T-helper 9 cell (primary cell): ENCODE measurements around the gene ZNF253.
"Not testable (repeated sequence)": the region's sequence is repeated elsewhere in the genome, so short reads cannot be mapped to it uniquely, and the experiment has no call there.

Source experiments
- DNase-seq: peaks from one replicate; pipeline ENCODE4 v3.0.0-alpha.2; 2020
- total RNA-seq, 2 donors: gene quantifications; one replicate each; lab custom pipeline; 2026; lab: John Stamatoyannopoulos, UW

ZNF253 gene
- total RNA-seq: 10.9 to 33.4 reads per million in 2 donors

DNA sequence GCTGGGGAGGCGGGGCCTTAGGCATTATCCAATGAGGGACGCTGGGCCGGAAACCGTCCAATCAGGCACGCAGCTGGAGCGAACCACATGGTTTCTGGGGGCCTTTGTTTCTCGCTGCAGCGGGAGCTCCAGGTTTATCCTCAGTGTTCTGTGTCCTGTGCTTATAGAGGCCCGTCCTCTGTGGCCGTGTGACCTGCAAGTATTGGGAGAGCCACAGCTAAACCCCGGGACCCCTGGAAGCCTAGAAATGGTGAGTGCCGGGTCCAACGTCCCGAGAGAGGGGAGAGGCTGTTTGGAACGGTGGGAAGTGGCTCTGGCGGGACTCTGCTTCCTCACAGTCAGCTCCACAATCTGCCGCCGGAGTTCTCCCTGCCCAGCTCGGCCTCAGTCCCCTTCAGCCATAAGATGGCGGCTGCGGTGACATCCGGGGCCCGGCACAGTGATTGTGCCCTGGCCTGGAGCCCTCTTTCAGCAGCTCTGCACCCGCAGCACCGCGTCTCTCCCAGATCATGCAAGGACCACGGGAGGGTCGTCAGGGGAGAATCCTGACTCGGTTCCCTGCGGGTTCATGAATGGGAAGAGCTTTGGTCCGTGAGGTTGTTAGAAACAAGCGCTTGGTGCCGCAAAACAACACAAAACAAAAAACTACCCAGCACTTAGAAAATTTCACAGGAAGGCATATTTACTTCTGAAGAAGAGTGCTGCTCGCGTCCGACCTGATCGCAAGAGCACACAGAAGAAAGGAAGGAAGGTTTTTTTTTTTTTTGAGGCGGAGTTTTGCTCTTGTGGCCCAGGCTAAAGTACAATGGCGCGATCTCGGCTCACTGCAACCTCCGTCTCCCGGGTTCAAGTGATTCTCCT, at the start of gene ZNF253:
Gene ZNF253, plus strand, starts transcription at position 133 of the 861 bp plus-strand sequence. Its CDS starts 115 bp downstream, at position 248.
- peak; percentile 91 for DNase-seq

DNA sequence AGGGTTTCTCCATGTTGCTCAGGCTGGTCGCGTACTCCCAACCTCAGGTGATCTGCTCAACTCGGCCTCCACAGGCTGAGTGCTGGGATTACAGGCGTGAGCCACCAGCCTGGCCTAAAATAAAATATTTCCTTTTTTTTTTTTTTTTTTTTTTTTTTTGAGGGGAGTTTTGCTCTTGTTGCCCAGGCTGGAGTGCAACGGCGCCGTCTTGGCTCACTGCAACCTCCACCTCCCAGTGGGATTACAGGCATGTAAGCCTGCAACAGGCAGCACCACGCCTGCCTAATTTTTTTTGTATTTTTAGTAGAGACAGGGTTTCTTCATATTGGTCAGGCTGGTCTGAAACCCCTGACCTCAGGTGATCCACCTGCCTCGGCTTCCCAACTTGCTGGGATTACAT, 49.0 kb upstream of the ZNF253 start:
- no peak for DNase-seq

DNA sequence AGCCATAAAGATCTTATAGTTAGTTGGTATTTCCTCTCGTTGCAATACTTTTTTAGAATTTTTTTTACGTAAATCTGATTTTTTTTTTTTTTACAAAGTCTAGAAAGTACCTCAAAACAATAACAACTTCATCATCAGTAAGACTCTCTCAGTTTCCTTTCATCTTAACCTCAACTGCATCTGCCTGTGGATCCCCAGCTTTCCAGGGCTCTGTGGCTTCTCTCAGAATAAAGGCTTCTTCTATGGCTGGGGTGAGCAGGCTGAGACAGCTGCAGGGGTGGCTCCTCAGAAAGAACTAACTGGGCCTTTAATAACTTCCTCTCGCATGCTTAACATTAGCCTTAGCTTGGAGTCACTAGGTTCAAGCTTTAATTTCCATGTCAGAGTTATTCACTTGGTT, 48.3 kb upstream of the ZNF253 start:
- DNase-seq: peak; percentile 37

DNA sequence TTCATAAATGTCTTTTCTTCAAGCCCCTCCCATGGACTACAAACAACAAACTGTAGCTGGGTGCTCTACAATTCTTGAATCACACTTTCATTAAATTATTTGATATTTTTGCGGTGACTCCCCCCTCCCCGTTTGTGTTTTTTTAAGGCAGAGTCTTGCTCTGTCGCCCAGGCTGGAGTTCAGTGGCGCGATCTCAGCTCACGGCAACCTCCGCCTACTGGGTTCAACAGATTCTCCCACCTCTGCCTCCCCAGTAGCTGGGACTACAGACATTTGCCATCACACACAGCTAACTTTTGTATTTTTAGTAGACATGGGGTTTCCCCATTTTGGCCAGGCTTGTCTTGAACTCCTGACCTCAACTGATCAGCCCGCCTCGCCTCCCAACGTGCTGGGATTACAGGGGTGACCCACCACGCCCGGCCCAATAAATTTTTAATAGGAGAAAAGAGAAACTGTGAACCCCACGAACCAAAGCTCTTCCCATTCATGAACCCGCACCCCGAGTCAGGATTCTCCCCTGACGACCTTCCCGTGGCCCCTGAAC, 44.8 kb upstream of the ZNF253 start:
- DNase-seq: no peak

DNA sequence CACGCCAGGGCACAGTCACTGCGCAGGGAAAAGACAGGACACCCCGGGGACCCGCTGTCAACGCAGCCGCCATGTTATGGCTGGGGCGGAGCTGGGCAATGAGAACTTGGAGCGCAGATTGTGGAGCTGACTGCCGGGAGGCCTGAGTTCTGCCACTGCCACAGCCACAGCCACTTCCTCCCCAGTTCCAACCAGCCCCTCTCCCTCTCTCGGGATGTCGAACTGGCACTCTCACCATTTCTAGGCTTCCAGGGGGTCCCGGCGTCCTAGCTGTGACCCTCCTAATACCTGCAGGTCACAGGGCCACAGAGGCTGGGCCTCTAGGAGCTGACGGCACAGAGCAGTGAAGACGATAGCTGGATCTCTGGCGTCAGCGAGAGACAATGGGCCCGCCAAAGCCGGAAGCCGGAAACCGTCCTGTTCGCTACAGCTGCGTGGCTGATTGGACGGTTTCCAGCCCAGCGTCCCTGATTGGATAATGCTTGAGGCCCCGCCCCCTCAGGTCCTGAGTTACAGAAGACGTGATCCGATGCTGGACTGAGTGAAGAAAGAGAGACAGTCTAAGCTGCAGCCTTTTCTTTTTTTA, 44.2 kb upstream of the ZNF253 start, which contains the start of gene ZNF506:
Gene ZNF506, minus strand, starts transcription at position 385 of the 586 bp plus-strand sequence. Its CDS starts 147 bp downstream, at position 238.
- peak; percentile 96 for DNase-seq

DNA sequence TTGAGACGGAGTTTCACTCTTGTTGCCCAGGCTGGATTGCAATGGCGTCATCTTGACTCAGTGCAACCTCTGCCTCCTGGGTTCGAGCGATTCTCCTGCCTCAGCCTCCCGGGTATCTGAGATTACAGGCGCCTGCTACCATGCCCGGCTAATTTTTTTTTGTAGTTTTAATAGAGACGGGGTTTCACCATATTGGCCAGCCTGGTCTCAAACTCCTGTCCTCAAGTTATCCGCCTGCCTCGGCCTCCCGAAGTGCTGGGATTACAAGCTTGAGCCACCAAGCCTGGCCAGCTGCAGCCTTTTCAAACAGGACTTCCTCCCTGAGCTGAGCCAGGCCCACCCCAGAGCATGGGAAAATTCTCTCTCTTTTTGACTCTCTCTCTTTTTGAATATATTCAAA, 43.7 kb upstream of the ZNF253 start:
- not testable (repeated sequence) for DNase-seq

DNA sequence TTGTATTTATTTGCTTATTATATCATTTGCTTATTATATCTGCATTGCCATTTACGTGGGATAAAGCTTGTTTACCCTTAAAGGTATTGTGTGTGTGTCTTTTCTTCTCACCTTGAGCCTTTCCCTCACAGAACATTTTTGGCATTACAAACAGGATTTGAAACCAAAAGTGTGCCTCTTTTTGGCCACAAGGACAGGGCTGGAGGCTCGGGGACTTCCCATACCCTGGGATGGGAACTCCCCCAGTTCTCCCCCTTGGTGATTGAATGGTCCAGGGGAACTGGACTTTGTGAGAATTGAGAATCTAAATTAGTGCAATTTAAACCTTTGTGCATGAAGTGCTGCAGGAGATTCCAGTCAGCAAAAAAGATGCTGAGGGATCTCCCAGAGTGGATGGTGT, 41.8 kb upstream of the ZNF253 start:
- DNase-seq: no peak

DNA sequence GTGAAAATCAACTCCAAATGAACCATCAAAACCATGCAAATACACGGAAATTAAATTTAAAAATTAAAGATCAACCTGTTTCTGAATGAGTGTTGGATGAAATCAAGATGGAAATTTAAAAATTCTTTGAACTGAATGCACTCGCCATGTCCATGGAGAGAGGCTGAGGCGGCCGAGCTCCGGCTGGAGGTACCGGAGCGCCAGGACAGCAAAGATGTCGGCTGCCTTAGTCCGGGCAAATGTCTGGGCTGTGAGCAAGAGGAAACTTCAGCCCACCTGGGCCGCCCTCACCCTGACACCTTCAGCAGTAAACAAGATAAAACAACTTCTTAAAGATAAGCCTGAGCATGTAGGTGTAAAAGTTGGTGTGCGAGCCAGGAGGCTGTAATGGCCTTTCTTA, 38.8 kb upstream of the ZNF253 start:
- no peak for DNase-seq

DNA sequence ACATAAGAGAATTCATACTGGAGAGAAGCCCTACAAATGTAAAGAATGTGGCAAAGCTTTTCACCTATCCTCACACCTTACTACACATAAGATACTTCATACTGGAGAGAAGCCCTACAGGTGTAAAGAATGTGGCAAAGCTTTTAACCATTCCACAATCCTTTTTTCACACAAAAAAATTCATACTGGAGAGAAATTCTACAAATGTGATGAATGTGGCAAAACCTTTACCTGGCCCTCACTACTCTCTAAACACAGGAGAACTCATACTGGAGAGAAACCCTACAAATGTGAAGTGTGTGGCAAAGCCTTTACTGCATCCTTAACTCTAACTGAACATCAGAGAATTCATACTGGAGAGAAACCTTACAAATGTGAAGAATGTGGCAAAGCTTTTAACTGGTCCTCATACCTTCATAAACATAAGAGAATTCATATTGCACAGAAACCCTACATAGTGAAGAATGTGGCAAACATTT, 30.1 kb upstream of the ZNF253 start:
- DNase-seq: no peak

DNA sequence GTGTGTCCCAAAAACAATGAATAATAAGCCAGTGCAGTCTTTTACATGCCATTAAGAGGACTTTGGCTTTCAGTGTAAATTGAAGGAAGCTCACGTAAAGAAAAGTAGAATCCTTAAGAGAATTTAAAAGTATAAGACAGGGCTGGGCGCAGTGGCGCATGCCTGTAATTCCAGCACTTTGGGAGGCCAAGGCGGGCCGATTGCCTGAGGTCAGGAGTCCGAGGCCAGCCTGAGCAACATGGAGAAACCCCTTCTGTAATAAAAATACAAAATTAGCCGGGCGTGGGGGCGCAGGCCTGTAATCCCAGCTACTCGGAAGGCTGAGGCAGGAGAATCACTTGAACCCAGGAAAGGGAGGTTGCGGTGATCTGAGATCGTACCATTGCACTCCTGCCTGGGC, 17.9 kb upstream of the ZNF253 start:
- DNase-seq: no peak

DNA sequence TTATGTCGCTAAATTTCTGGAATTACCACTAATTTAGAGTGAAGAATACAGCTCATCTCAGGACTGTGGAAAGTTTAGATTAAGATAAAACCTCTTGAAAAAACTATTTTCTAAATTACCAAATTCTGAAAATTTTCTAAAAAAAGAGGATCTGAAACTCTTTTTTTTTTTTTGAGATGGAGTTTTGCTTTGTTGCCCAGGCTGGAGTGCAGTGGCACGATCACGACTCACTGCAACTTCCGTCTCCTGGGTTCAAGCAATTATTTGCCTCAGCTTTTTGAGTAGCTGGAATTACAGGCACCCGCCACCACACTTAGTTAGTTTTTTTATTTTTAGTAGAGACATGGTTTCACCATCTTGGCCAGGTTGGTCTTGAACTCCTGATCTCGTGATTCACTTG, 16.6 kb upstream of the ZNF253 start:
- DNase-seq: no peak

DNA sequence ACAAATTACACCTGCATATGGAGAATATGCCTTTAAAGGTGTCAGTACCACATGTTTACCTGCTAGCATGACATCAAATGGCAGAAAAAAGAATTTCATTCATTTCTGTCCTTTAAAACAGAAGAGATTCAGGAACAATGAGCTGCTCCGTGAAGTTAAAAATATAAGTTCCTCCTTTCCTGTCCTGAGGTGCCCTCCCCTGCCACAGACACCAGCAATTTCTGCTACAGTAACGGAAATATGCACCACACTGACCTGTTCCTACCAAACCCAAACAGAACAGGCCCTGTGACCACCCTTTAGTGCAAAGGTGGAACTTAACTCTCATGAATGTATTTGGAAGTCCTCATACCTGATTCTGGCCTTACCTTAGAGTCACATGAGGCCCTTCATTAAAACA, 13.9 kb upstream of the ZNF253 start:
- DNase-seq: not testable (repeated sequence)

DNA sequence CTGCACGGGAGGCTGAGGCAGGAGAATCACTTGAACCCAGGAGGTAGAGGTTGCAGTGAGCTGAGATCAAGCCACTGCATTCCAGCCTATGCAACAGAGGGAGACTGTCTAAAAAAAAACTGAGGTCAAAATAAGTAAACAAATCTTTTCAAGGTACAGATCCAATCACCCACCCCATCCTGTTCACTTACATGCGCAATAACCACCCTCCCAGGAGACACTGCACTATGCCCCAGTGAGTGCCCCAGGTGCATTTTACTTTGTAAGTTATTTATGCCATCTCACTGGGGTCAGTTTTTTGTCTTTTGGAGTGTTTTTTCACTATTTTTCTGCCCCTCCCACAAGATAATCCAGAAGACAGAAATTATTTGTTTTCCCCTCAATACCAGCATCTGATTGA, 6.9 kb upstream of the ZNF253 start:
- DNase-seq: no peak

DNA sequence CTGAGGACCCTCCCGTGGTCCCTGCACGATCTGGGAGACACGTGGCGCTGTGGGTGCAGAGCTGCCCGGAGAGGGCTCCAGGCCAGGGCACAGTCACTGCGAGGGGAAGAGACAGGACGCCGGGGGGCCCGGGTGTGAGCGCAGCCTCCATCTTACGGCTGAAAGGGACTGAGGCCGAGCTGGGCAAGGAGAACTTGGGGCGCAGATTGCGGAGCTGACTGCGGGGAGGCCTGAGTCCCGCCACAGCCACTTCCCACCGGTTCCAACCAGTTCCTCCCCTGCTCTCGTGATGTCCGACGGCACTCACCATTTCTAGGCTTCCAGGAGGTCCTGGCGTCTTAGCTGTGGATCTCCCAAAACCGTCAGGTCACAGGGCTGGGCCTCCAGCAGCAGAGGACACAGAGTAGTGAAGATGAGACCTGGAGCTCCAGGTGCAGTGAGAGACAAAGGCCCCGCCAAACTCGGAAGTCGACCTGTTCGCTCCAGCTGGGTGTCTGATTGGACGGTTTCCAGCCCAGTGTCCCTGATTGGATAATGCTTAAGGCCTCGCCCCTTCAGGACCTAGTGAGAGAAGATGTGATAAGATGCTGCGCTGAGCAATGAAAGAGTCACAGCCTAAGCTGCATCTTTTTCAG, 4.8 kb upstream of the ZNF253 start:
- DNase-seq: peak; percentile 39

DNA sequence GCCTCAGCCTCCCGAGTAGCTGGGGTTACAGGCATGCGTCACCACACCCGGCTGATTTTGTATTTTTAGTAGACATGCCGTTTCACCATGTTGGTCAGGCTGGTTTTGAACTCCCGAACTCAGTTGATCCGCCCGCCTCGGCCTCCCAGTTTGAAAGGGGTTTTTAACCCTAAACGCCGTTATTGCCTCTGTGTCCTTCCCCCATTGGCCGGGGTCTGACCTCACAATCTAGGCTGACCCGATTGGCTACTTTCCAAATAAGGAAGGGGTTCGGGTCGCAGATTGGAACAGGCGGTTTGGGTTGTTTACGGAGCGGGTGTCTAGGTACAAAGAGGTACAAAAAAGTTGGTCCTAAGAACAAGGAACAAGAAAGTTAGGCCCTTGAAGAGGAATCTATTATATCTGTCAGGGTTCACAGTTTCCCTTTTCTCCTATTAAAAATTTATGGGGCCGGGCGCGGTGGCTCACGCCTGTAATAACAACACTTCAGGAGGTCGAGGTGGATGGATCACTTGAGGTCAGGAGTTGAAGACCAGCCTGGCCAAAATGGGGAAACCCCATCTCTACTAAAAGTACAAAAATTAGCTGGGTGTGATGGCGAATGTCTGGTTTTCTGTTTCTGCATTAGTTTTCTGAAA, 1.0 kb downstream of the ZNF253 start:
- peak; percentile 28 for DNase-seq

DNA sequence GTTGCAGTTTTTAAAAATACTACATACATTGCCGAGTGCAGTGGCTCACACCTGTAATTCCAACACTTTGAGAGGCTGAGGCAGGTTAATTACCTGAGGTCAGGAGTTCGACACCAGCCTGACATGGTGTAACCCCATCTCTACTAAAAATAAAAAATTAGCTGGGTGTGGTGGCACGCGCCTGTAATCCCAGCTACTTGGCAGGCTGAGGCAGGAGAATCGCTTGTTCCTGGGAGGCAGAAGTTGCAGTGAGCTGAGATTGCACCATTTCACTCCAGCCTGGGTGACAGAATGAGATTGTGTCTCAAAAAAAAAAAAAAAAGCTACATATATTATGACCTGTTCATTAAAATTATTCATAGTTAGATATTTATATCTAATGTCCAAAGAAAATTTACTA, 4.4 kb downstream of the ZNF253 start:
- DNase-seq: not testable (repeated sequence)

DNA sequence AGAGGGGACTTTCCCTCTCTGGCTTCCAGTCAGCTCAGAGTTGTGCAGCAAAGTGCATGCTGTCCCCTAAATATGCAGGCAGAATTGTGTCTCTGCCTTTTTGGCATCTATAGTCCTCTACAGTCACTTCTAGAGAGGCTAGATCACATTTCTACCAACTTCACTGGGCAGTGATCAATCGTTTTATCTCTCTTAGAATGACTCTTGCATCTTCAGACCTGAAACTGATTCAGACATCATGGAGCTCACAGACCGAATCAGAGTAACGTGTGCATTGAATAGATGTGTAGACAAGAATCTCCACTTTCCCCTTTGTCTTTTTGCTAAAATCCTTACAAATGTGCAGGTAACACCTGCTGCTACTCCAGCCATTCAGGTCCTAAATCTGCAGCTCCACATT, 6.2 kb downstream of the ZNF253 start:
- DNase-seq: no peak

DNA sequence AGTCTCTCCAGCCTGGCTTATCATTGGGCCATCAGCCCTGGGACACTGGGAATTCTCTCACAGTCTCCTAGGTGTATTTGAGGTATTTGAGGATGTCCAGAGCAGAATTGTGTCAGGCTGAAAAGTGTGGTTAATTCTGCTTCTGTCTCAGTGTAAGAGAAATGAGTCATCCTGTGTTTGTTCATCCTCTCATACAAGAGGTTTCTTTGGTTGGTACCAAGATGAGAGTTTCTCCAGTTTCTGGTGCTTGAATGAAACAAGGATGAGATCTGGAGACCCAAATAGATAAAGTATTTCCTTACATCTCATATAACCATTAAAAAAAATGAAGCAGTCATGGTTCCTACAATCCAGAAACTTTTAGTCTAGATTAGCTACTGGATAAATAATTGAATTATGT, 7.7 kb downstream of the ZNF253 start:
- DNase-seq: no peak

DNA sequence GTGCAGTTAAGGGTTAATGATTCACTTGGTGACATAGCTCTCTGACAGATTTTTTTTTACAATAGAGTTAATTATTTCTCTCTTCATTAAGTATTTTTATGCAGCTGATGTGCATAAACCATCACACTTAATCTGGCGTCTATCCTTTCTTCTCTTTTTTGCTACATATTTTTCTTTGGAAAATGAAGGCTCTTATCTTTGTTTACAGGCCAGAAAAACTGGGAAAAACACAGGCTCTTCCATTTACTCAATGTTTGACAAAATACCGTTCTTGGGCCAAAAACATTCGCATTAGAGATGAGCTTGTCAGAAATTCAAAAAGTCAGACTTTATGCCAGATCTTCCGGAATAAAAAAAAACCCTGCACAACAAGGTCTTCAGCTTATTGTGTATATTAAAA, 12.0 kb downstream of the ZNF253 start:
- DNase-seq: no peak

DNA sequence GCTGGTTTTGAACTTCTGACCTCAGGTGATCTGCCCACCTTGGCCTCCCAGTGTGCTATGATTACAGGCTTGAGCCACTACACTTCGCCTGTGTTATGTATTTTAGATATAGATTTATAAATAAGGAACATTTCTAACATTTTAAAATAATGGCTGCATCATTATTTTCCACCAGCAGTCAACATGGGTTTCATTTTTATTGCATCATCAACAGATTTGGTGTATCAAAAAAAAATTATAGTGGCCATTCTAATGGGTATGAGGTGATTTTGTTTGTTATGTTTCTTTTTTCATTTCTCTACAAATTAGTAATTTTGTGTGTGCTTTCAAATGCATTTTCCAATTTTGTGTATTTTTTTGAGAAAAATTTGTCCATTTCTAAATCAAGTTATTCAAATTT, 18.9 kb downstream of the ZNF253 start:
- DNase-seq: no peak

DNA sequence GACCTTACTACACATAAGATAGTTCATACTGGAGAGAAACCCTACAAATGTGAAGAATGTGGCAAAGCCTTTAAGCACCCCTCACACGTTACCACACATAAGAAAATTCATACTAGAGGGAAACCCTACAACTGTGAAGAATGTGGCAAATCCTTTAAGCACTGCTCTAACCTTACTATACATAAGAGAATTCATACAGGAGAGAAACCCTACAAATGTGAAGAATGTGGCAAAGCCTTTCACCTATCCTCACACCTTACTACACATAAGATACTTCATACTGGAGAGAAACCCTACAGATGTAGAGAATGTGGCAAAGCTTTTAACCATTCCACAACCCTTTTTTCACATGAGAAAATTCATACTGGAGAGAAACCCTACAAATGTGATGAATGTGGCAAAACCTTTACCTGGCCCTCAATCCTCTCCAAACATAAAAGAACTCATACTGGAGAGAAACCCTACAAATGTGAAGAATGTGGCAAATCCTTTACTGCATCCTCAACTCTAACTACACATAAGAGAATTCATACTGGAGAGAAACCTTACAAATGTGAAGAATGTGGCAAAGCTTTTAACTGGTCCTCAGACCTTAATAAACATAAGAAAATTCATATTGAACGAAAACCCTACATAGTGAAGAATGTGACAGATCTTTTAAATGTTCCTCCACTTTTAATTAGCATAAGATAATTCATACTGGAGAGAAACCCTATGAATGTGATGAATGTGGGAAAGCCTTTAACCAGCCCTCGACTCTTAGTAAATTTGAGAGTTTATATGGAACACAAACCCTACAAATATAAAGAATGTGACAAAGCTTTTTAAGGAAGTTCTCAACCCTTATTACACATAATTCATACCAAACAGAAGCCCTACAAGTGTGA, 26.6 kb downstream of the ZNF253 start:
- DNase-seq: not testable (repeated sequence)
